ENCODE measurements around the gene MAP7D1.

DNA sequence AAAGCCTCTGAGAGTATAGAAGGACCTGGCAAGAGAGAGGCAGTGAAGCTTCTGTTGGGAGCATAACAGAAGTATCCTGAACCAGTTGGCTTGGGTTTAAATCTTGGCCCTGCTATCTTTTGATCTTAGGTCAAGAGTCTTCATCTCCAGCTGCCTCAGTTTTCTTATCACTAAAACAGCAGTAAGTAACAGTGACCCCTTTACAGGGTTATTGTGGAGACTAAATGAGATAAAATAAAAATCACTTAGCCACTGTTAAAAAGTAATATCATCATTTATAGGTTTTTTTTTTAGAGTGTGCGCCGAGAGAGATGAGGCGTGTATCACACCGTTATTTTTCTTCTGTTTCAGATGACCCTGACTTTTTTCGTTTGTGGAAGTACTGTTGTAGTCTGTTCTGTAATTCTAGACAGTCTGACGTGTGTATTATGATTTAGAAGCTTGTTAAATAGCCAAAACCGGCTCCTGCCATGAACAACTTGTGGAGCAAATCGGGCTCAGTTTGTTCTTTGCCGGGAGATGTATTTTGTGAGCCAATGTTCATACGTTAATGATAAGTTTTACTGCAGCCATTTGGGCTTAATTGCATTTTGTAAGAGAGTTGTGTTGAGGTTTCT, 69.4 kb downstream of the MAP7D1 start:
- TF ChIP-seq, protein P1, sequence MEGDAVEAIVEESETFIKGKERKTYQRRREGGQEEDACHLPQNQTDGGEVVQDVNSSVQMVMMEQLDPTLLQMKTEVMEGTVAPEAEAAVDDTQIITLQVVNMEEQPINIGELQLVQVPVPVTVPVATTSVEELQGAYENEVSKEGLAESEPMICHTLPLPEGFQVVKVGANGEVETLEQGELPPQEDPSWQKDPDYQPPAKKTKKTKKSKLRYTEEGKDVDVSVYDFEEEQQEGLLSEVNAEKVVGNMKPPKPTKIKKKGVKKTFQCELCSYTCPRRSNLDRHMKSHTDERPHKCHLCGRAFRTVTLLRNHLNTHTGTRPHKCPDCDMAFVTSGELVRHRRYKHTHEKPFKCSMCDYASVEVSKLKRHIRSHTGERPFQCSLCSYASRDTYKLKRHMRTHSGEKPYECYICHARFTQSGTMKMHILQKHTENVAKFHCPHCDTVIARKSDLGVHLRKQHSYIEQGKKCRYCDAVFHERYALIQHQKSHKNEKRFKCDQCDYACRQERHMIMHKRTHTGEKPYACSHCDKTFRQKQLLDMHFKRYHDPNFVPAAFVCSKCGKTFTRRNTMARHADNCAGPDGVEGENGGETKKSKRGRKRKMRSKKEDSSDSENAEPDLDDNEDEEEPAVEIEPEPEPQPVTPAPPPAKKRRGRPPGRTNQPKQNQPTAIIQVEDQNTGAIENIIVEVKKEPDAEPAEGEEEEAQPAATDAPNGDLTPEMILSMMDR (IDR thresholded peaks at IDR 0.05 in 4 of 5, conservative IDR thresholded peaks at IDR 0.05 in 1 of 5): no peak
- TF ChIP-seq POLR2A (IDR thresholded peaks at IDR 0.05): peak in 1 of 2 donors; percentile 52
